ENCODE results near the gene MYH9.

GRCh38 chr22:36327922-36328551 lies 59.7 kb downstream of the MYH9 start:
- TF ChIP-seq CTCF (IDR thresholded peaks at IDR 0.05) (no peak), POLR2A (IDR thresholded peaks at IDR 0.05) (no peak)
